ENCODE measurements around the gene MRPL24. TPM values are rescaled to one million over a fixed set of nuclear protein-coding genes. Genes with fewer than 3 reads are reported as not detected.
A peak's percentile ranks its signal among the peaks of the same experiment; 100 is the strongest.

The MRPL24 gene
- total RNA-seq, 2 donors from 2014 or later: 45.8 to 50.5 TPM

GRCh38 chr1:156756355-156756754 is 15.5 kb upstream of the MRPL24 start:
- no peak overlapping the region for H3K27ac ChIP-seq
- H3K27me3 ChIP-seq: no peaks in the 10 kb centered on the region
- H3K4me3 ChIP-seq: no peak overlapping the region
- DNase-seq (ENCODE audit: low spot score): no peak
- no peaks in the 10 kb centered on the region for H3K36me3 ChIP-seq
- H3K9me3 ChIP-seq: no peaks in the 10 kb centered on the region
- no peak for TF ChIP-seq CTCF (IDR thresholded peaks at IDR 0.05)
- H3K4me1 ChIP-seq: peaks cover 0 to 11% of the 10 kb centered on the region in 2 donors

- H3K27ac ChIP-seq: no peak overlapping the region
Measured at GRCh38 chr1:156755527-156755950, 14.7 kb upstream of the MRPL24 start.

GRCh38 chr1:156754219-156754618 is 13.3 kb upstream of the MRPL24 start:
- Histone ChIP-seq H3K27me3 (no peaks in the 10 kb centered on the region), H3K9me3 (no peaks in the 10 kb centered on the region), H3K4me1 (peaks cover 0 to 25% of the 10 kb centered on the region in 2 donors), H3K36me3 (no peaks in the 10 kb centered on the region), H3K27ac (no peak overlapping the region), H3K4me3 (no peak overlapping the region)
- no peak for TF ChIP-seq CTCF (IDR thresholded peaks at IDR 0.05)
- no peak for DNase-seq (ENCODE audit: low spot score)

More at GRCh38 chr1:156755527-156755950, 14.7 kb upstream of the MRPL24 start:
- Histone ChIP-seq H3K27me3 (no peaks in the 10 kb centered on the region), H3K4me1 (peaks cover 0 to 11% of the 10 kb centered on the region in 2 donors), H3K9me3 (no peaks in the 10 kb centered on the region), H3K36me3 (no peaks in the 10 kb centered on the region), H3K4me3 (no peak overlapping the region)
- no peak for DNase-seq (ENCODE audit: low spot score)
- no peak for TF ChIP-seq CTCF (IDR thresholded peaks at IDR 0.05)

- Histone ChIP-seq H3K27ac (peak overlapping the region in 1 of 2 donors; percentile 96), H3K4me3 (peak overlapping the region in 1 of 2 donors; percentile 95), H3K36me3 (no peaks in the 10 kb centered on the region), H3K4me1 (peaks cover 0 to 37% of the 10 kb centered on the region in 2 donors), H3K27me3 (no peaks in the 10 kb centered on the region), H3K9me3 (no peaks in the 10 kb centered on the region)
- no peak for DNase-seq (ENCODE audit: low spot score)
- TF ChIP-seq CTCF (IDR thresholded peaks at IDR 0.05): no peak
Measured at GRCh38 chr1:156752843-156753482, 12.1 kb upstream of the MRPL24 start.

- H3K4me1 ChIP-seq: peaks cover 0 to 45% of the 10 kb centered on the region in 2 donors
- H3K27me3 ChIP-seq: no peaks in the 10 kb centered on the region
- peak overlapping the region; percentile 96 for H3K27ac ChIP-seq
- no peaks in the 10 kb centered on the region for H3K9me3 ChIP-seq
- no peak for TF ChIP-seq CTCF (IDR thresholded peaks at IDR 0.05)
- DNase-seq (ENCODE audit: low spot score): peak; percentile 97
- H3K4me3 ChIP-seq: peak overlapping the region; percentile 94 to 95
- H3K36me3 ChIP-seq: no peaks in the 10 kb centered on the region
Measured at GRCh38 chr1:156751757-156752481, 11.0 kb upstream of the MRPL24 start.

All from right atrium auricular region (tissue), 2 donors.